Measurements from ENCODE around the gene IQSEC1.

The IQSEC1 gene

DNA sequence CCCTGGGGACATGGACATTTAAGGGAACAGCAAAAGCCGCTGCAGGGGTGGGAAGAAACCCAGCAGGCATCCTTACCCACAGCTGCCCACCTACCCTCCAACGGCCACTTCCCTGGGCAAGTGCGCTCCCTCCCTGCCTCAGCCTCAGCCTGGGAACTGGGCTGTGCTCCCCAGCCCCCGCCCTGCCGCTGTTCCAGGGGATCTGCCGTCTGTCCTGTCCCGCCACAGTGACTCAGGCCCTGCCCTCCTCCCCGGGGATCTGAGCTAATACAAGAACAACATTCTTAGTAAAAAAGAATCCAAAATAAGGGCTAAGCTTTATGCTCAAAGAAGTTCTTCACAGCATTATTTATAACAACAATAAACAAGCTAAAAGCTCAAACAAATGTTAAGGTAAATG lies 7.4 kb upstream of the IQSEC1 start:
- no peak for TF ChIP-seq SIN3A (IDR thresholded peaks at IDR 0.05; ENCODE audit: borderline replicate concordance, insufficient read depth, low read length)
- TF ChIP-seq, protein P1, sequence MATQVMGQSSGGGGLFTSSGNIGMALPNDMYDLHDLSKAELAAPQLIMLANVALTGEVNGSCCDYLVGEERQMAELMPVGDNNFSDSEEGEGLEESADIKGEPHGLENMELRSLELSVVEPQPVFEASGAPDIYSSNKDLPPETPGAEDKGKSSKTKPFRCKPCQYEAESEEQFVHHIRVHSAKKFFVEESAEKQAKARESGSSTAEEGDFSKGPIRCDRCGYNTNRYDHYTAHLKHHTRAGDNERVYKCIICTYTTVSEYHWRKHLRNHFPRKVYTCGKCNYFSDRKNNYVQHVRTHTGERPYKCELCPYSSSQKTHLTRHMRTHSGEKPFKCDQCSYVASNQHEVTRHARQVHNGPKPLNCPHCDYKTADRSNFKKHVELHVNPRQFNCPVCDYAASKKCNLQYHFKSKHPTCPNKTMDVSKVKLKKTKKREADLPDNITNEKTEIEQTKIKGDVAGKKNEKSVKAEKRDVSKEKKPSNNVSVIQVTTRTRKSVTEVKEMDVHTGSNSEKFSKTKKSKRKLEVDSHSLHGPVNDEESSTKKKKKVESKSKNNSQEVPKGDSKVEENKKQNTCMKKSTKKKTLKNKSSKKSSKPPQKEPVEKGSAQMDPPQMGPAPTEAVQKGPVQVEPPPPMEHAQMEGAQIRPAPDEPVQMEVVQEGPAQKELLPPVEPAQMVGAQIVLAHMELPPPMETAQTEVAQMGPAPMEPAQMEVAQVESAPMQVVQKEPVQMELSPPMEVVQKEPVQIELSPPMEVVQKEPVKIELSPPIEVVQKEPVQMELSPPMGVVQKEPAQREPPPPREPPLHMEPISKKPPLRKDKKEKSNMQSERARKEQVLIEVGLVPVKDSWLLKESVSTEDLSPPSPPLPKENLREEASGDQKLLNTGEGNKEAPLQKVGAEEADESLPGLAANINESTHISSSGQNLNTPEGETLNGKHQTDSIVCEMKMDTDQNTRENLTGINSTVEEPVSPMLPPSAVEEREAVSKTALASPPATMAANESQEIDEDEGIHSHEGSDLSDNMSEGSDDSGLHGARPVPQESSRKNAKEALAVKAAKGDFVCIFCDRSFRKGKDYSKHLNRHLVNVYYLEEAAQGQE (IDR thresholded peaks at IDR 0.05; ENCODE audit: insufficient read depth in 1 of 2, low read depth in 2 of 2, low read length in 2 of 2) = no peak

- TF ChIP-seq POLR2AphosphoS5 (IDR thresholded peaks at IDR 0.05; ENCODE audit: low read depth, low read length) = no peak
- TF ChIP-seq SIN3A (IDR thresholded peaks at IDR 0.05; ENCODE audit: borderline replicate concordance, insufficient read depth, low read length) = no peak
Measured at GRCh38 chr3:13080026-13080425, 6.8 kb upstream of the IQSEC1 start.

- TF ChIP-seq TAF1 (IDR thresholded peaks at IDR 0.05; ENCODE audit: borderline replicate concordance, insufficient read depth, low read length) = no peak
- TF ChIP-seq POLR2AphosphoS5 (IDR thresholded peaks at IDR 0.05; ENCODE audit: low read depth, low read length) = no peak
- TF ChIP-seq SIN3A (IDR thresholded peaks at IDR 0.05; ENCODE audit: borderline replicate concordance, insufficient read depth, low read length) = no peak
- no peak for TF ChIP-seq FOXP2 (optimal IDR thresholded peaks at IDR 0.05; ENCODE audit: borderline replicate concordance, extremely low read depth, extremely low read length, insufficient read depth)
- TF ChIP-seq, protein P1 (IDR thresholded peaks at IDR 0.05; ENCODE audit: insufficient read depth in 1 of 2, low read depth in 2 of 2, low read length in 2 of 2) = no peak
Measured at GRCh38 chr3:13079510-13079909, 6.3 kb upstream of the IQSEC1 start.

DNA sequence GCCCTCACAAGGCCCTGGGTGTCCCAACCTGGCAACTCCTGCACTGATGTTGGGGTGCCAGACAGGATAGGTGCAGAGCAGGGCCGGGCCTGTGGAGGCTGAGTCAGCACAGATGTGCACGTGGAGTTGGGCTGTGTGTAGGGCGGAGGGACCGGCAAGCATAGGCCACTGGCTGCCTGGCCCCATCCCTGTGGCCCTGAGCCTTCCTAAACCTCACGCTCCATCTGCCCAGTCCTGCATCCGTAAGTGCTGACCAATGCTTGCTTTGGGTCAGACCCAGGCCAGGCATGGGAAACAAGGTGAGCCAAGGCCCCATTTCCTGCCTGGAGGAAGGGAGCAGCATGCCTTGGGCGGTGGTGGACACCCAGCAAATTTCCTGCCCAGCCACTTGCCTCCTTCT lies 5.8 kb upstream of the IQSEC1 start:
- TF ChIP-seq, protein P1 (IDR thresholded peaks at IDR 0.05; ENCODE audit: insufficient read depth in 1 of 2, low read depth in 2 of 2, low read length in 2 of 2) = no peak
- TF ChIP-seq FOXP2 (optimal IDR thresholded peaks at IDR 0.05; ENCODE audit: borderline replicate concordance, extremely low read depth, extremely low read length, insufficient read depth) (no peak), POLR2AphosphoS5 (IDR thresholded peaks at IDR 0.05; ENCODE audit: low read depth, low read length) (no peak), SIN3A (IDR thresholded peaks at IDR 0.05; ENCODE audit: borderline replicate concordance, insufficient read depth, low read length) (no peak), TAF1 (IDR thresholded peaks at IDR 0.05; ENCODE audit: borderline replicate concordance, insufficient read depth, low read length) (no peak)

- TF ChIP-seq POLR2AphosphoS5 (IDR thresholded peaks at IDR 0.05; ENCODE audit: low read depth, low read length) (no peak), SIN3A (IDR thresholded peaks at IDR 0.05; ENCODE audit: borderline replicate concordance, insufficient read depth, low read length) (no peak), TAF1 (IDR thresholded peaks at IDR 0.05; ENCODE audit: borderline replicate concordance, insufficient read depth, low read length) (no peak), FOXP2 (optimal IDR thresholded peaks at IDR 0.05; ENCODE audit: borderline replicate concordance, extremely low read depth, extremely low read length, insufficient read depth) (no peak)
- TF ChIP-seq, protein P1 (IDR thresholded peaks at IDR 0.05; ENCODE audit: insufficient read depth in 1 of 2, low read depth in 2 of 2, low read length in 2 of 2) = no peak
Measured at GRCh38 chr3:13078163-13078905, 5.1 kb upstream of the IQSEC1 start.
